K562 (cell line): Measurements from ENCODE around the gene ERCC3. TPM values are rescaled to one million over a fixed set of nuclear protein-coding genes. Genes with fewer than 3 reads are reported as not detected.

Source experiments
- CUX1 ChIP-seq: fragments of 200-800 bp; sonication (Bioruptor generic); IDR thresholded peaks from 2 replicates; pipeline ENCODE4 v1.6.1; 2016; ENCODE audit warnings: missing genetic modification characterization, missing compliant biosample characterization
- polyA plus RNA-seq, 8 experiments: library from polyadenylated mRNA; depleted of rRNA in 4 of 8; stranded (reverse) in 5 of 8; unstranded in 3 of 8; fragments of >200 nt; fragmentation: Nextera tagmentation in 2 of 8; fragmentation: Illumina TruSeq in 1 of 8; extraction: Ambion mirVana in 2 of 8; extraction: Trizol in 1 of 8; gene quantifications; 2 replicates each; pipeline versions ENCODE4 v1.2.1 to v1.2.3, GENCODE V29; 2011 to 2014; ENCODE audit warnings: inconsistent platforms in 1 of 8, missing spikeins in 1 of 8
- total RNA-seq, 7 experiments: library from RNA; depleted of rRNA in 6 of 7; stranded (reverse); fragments of >200 nt in 6 of 7; fragmentation: Illumina TruSeq in 2 of 7; extraction: Trizol in 2 of 7; gene quantifications; 2 replicates each; pipeline versions ENCODE4 v1.2.1 to v1.2.3, GENCODE V29; 2011 to 2021; ENCODE audit warnings: low replicate concordance in 1 of 7
- TF ChIP-seq, protein P1 (sequence below), 2 experiments: fragments of 450-650 bp; conservative IDR thresholded peaks; 2 replicates each; pipeline ENCODE4 v1.6.1; 2017; ENCODE audit warnings: mild to moderate bottlenecking in 2 of 2, moderate library complexity in 2 of 2

Gene ERCC3
- total and polyA plus RNA-seq, 9 of the 15 experiments (the other 6 are each of a cell fraction or from before 2014, with no cell fraction given), result 17.9 to 61.5 (median 43.1) TPM

DNA sequence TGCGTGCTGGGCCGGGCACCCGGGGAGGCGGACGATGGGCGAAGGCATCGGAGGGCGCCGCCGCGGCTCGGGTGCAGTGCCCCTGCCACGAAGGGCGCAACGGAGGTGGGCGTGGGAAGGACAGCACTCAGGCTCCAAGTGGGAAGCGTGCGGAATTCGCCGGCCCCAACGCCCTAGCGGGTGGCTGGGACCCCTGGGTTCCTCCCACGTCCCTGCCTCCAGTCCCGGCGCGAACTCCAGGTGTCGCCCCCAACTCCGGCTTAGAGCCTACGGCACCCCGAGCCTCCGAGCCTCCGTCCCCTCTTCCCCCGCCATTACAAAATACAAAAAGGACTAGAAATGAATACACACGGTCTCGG lies 75.2 kb downstream of the ERCC3 start (continued):
- TF ChIP-seq, protein P1, sequence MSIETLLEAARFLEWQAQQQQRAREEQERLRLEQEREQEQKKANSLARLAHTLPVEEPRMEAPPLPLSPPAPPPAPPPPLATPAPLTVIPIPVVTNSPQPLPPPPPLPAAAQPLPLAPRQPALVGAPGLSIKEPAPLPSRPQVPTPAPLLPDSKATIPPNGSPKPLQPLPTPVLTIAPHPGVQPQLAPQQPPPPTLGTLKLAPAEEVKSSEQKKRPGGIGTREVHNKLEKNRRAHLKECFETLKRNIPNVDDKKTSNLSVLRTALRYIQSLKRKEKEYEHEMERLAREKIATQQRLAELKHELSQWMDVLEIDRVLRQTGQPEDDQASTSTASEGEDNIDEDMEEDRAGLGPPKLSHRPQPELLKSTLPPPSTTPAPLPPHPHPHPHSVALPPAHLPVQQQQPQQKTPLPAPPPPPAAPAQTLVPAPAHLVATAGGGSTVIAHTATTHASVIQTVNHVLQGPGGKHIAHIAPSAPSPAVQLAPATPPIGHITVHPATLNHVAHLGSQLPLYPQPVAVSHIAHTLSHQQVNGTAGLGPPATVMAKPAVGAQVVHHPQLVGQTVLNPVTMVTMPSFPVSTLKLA (conservative IDR thresholded peaks at IDR 0.05), result no peak
- no peak for TF ChIP-seq CUX1 (CRISPR knock-in tag)
- TF ChIP-seq, all 486 proteins: peak for 0
